ENCODE results near the gene RNF10.

Gene RNF10

GRCh38 chr12:120618954-120619615 lies 84.9 kb downstream of the RNF10 start:
- no peak for DNase-seq

DNA sequence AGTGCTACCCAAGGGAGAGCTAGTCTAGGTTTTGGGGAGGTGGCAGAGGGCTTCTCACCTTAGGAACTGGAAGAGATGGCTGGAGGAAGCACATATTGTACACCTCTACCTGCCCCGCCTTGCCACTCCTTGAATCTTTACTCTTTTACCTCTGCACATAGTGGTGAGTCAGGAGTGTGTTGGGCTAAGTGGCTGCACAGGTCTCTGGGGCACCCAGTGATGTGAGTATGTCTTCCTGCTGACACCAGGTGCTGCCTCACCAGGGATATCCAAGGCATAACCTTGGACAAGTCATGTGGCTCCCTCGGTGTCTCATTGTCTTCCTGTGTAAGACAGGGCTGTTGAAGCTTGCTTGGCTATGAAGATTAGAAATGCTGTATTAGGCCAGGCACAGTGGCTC lies 86.5 kb downstream of the RNF10 start:
- DNase-seq: no peak

DNA sequence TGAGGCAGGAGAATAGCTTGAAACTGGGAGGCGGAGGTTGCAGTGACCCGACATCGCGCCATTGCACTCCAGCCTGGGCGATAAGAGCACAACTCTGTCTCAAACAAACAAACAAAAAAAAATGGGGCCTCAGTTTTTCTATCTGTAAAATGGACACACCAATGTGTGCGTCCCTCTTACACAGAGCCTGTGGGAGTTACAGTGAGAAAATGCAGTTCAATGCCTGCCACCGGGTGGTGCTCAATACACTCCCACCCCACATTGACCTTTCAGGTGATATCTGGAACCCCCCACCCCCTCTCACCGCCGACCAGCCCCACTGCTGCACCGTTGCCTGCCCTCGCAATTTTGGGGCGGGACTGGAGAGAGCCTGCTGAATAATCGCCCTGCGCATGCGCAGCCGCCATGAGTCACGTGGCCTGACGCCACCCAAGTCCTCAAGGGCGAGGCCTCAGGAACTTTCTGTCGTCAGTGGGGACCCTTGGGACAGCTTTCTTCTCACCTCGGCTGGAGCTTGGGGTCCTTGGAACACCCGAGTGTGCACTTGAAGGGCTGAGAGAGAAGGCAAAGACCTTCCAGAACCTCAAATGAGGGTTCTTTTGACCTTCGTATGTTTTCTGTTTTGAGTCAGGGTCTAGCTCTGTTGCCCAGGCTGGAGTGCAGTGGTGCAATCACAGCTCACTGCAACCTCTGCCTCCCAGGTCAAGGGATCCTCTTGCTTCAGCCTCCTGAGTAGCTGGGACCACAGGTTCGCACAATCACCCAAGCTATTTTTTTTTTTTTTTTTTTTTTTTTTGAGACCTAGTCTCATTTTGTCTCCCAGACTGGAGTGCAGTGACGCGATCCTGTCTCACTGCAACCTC lies 91.6 kb downstream of the RNF10 start:
- no peak for DNase-seq
